Measurements from ENCODE around the gene P3H4. TPM values are rescaled to one million over a fixed set of nuclear protein-coding genes. Genes with fewer than 3 reads are reported as not detected.

The P3H4 gene
- total and polyA plus RNA-seq, 10 donors = 3.3 to 7.1 (median 5.8) TPM

DNA sequence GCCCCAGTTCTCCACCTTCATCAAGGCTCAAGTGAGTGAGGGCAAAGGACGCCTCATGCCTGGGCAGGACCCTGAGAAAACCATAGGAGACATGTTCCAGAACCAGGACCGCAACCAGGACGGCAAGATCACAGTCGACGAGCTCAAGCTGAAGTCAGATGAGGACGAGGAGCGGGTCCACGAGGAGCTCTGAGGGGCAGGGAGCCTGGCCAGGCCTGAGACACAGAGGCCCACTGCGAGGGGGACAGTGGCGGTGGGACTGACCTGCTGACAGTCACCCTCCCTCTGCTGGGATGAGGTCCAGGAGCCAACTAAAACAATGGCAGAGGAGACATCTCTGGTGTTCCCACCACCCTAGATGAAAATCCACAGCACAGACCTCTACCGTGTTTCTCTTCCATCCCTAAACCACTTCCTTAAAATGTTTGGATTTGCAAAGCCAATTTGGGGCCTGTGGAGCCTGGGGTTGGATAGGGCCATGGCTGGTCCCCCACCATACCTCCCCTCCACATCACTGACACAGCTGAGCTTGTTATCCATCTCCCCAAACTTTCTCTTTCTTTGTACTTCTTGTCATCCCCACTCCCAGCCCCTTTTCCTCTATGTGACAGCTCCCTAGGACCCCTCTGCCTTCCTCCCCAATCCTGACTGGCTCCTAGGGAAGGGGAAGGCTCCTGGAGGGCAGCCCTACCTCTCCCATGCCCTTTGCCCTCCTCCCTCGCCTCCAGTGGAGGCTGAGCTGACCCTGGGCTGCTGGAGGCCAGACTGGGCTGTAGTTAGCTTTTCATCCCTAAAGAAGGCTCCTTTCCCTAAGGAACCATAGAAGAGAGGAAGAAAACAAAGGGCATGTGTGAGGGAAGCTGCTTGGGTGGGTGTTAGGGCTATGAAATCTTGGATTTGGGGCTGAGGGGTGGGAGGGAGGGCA is 10.7 kb upstream of the P3H4 start:
- WGBS, 5 donors = 79 to 88% (median 82%) methylated on average over 12 of the region's 12 CpGs
- Histone ChIP-seq H3K36me3 (peaks cover 0 to 35% (median 22%) of the 10 kb centered on the region in 6 donors), H3K4me1 (no peaks in the 10 kb centered on the region), H3K9me3 (no peaks in the 10 kb centered on the region), H3K27me3 (replicated peaks in 1 of 7) (no peaks in the 10 kb centered on the region), H3K27ac (no peak overlapping the region), H3K4me3 (no peak overlapping the region)
- no peak for DNase-seq
- TF ChIP-seq POLR2AphosphoS5 (IDR thresholded peaks at IDR 0.05) (peak in 1 of 3 donors; percentile 35), POLR2A (IDR thresholded peaks at IDR 0.05) (no peak)
- TF ChIP-seq, protein P1, sequence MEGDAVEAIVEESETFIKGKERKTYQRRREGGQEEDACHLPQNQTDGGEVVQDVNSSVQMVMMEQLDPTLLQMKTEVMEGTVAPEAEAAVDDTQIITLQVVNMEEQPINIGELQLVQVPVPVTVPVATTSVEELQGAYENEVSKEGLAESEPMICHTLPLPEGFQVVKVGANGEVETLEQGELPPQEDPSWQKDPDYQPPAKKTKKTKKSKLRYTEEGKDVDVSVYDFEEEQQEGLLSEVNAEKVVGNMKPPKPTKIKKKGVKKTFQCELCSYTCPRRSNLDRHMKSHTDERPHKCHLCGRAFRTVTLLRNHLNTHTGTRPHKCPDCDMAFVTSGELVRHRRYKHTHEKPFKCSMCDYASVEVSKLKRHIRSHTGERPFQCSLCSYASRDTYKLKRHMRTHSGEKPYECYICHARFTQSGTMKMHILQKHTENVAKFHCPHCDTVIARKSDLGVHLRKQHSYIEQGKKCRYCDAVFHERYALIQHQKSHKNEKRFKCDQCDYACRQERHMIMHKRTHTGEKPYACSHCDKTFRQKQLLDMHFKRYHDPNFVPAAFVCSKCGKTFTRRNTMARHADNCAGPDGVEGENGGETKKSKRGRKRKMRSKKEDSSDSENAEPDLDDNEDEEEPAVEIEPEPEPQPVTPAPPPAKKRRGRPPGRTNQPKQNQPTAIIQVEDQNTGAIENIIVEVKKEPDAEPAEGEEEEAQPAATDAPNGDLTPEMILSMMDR (IDR thresholded peaks at IDR 0.05 in 8 of 11, conservative IDR thresholded peaks at IDR 0.05 in 3 of 11) = no peak
- intact Hi-C loops (cut with DNase I; ENCODE audit: low total_unique reads) = no loop called here

DNA sequence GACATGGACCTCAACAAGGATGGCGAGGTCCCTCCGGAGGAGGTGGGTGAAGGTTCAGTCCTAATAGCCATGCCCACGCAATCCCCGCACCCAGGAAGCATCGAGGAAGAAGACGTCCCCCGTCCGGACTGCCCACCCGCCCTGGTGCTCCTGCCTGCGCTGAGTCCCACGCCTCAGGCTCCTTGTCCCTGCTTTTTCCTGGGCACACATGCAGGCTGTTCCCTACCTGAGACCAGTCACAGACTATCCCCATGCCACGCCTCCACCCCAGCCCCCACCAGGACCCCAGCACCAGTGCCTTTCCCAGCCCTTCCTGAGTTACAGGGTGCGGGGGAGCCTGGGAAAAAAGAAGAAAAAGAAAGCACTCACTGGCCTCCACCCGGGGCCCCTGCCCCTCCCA is 10.0 kb upstream of the P3H4 start:
- WGBS, 5 donors = 88 to 92% (median 89%) methylated on average over 11 to 14 of the region's 14 CpGs
- TF ChIP-seq POLR2AphosphoS5 (IDR thresholded peaks at IDR 0.05) = no peak
- no peak for TF ChIP-seq POLR2A (IDR thresholded peaks at IDR 0.05)
- TF ChIP-seq, protein P1 (IDR thresholded peaks at IDR 0.05 in 8 of 11, conservative IDR thresholded peaks at IDR 0.05 in 3 of 11) = no peak
- Histone ChIP-seq H3K4me1 (no peaks in the 10 kb centered on the region), H3K36me3 (peaks cover 0 to 28% (median 17%) of the 10 kb centered on the region in 6 donors), H3K27ac (no peak overlapping the region), H3K27me3 (replicated peaks in 1 of 7) (no peaks in the 10 kb centered on the region), H3K9me3 (no peaks in the 10 kb centered on the region), H3K4me3 (no peak overlapping the region)
- intact Hi-C loops (cut with DNase I; ENCODE audit: low total_unique reads) = no loop called here
- DNase-seq = no peak

DNA sequence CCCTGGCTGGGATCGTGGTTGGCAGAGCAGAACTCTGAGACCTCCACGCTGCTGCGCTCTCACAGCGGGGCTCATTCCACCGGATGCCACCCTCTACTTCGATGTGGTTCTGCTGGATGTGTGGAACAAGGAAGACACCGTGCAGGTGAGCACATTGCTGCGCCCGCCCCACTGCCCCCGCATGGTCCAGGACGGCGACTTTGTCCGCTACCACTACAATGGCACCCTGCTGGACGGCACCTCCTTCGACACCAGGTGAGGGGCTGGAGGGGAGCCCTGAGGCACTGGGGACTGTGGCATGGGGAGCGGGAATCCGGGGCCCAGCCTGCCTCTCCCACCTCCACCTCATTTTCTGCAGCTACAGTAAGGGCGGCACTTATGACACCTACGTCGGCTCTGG is 6.3 kb upstream of the P3H4 start:
- Histone ChIP-seq H3K4me3 (no peak overlapping the region), H3K9me3 (no peaks in the 10 kb centered on the region), H3K27ac (no peak overlapping the region), H3K27me3 (replicated peaks in 1 of 7) (peaks cover 0 to 2% (median 0%) of the 10 kb centered on the region in 7 donors), H3K4me1 (peaks cover 0 to 6% (median under 1%) of the 10 kb centered on the region in 6 donors), H3K36me3 (no peaks in the 10 kb centered on the region)
- 89 to 98% (median 94%) methylated on average over 18 to 20 of the region's 20 CpGs for WGBS, 5 donors
- no peak for DNase-seq
- intact Hi-C loops (cut with DNase I; ENCODE audit: low total_unique reads) = no loop called here
- TF ChIP-seq, protein P1 (IDR thresholded peaks at IDR 0.05 in 8 of 11, conservative IDR thresholded peaks at IDR 0.05 in 3 of 11) = no peak
- TF ChIP-seq POLR2AphosphoS5 (IDR thresholded peaks at IDR 0.05) (no peak), POLR2A (IDR thresholded peaks at IDR 0.05) (no peak)

DNA sequence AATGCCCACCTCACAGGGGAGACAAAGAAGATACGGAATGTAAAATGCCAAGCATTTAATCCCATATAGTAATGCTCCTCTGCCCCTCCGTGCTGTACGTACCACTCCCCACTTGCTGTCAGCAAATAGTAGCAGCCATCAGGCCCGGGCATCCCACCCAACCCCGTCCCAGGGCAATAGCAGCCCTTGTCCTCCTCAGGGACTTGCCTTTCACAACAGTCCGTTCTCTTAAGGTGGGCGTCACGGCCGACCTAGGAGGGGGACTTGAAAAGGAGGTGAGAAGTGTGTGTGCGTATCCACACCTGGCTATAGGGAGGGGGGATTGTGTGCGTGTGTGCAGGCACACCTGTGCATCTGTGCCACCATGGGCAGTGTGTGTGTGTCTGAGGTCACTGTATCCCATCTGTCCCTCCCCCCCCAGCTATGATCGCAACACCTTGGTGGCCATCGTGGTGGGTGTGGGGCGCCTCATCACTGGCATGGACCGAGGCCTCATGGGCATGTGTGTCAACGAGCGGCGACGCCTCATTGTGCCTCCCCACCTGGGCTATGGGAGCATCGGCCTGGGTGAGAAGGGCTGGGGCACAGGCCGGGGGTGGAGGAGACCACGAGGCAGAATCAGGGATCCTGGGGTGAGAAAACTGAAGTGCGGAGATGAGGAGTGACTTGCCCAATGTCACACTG is 5.0 kb upstream of the P3H4 start:
- WGBS, 5 donors = 93 to 97% (median 93%) methylated on average over 23 of the region's 23 CpGs
- intact Hi-C loops (cut with DNase I; ENCODE audit: low total_unique reads) = no loop called here
- no peak for TF ChIP-seq POLR2AphosphoS5 (IDR thresholded peaks at IDR 0.05)
- no peak for TF ChIP-seq POLR2A (IDR thresholded peaks at IDR 0.05)
- TF ChIP-seq, protein P1 (IDR thresholded peaks at IDR 0.05 in 8 of 11, conservative IDR thresholded peaks at IDR 0.05 in 3 of 11) = no peak

More for the DNA sequence above, 5.0 kb upstream of the P3H4 start:
- Histone ChIP-seq H3K36me3 (no peaks in the 10 kb centered on the region), H3K9me3 (no peaks in the 10 kb centered on the region), H3K4me1 (peaks cover 5 to 18% (median 11%) of the 10 kb centered on the region in 6 donors), H3K27me3 (replicated peaks in 1 of 7) (peaks cover 0 to 15% (median 0%) of the 10 kb centered on the region in 7 donors), H3K27ac (no peak overlapping the region), H3K4me3 (no peak overlapping the region)
- DNase-seq = no peak

Data from spleen (tissue), 11 donors.